CD4-positive, alpha-beta T cell treated with Interleukin-10 for 1 hour (primary cell): Measurements from ENCODE around the gene ARSK.

ENCODE experiments used
- DNase-seq: peaks from one replicate; pipeline ENCODE4 v3.0.0-alpha.2; 2020

The ARSK gene

GRCh38 chr5:95652849-95653248 is 97.9 kb downstream of the ARSK start:
- DNase-seq = no peak

- no peak for DNase-seq
These were observed 99.3 kb downstream of the ARSK start for GRCh38 chr5:95654196-95654595.
